ENCODE measurements around the gene UHRF1.

- TF ChIP-seq, protein P1, sequence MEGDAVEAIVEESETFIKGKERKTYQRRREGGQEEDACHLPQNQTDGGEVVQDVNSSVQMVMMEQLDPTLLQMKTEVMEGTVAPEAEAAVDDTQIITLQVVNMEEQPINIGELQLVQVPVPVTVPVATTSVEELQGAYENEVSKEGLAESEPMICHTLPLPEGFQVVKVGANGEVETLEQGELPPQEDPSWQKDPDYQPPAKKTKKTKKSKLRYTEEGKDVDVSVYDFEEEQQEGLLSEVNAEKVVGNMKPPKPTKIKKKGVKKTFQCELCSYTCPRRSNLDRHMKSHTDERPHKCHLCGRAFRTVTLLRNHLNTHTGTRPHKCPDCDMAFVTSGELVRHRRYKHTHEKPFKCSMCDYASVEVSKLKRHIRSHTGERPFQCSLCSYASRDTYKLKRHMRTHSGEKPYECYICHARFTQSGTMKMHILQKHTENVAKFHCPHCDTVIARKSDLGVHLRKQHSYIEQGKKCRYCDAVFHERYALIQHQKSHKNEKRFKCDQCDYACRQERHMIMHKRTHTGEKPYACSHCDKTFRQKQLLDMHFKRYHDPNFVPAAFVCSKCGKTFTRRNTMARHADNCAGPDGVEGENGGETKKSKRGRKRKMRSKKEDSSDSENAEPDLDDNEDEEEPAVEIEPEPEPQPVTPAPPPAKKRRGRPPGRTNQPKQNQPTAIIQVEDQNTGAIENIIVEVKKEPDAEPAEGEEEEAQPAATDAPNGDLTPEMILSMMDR (conservative IDR thresholded peaks at IDR 0.05; ENCODE audit: low read depth, low read length): no peak
- no peak for TF ChIP-seq POLR2A (IDR thresholded peaks at IDR 0.05; ENCODE audit: low read depth, low read length)
- no peak for TF ChIP-seq FOS (IDR thresholded peaks at IDR 0.05; ENCODE audit: low read depth, low read length)
- no peak for TF ChIP-seq MAZ (IDR thresholded peaks at IDR 0.05; ENCODE audit: borderline replicate concordance, low read depth, low read length)
- TF ChIP-seq RAD21 (IDR thresholded peaks at IDR 0.05; ENCODE audit: low read length): no peak
- no peak for TF ChIP-seq RFX5 (IDR thresholded peaks at IDR 0.05; ENCODE audit: low read depth, low read length)
- TF ChIP-seq SMC3 (IDR thresholded peaks at IDR 0.05; ENCODE audit: low read depth, low read length): no peak
- TF ChIP-seq CEBPB (IDR thresholded peaks at IDR 0.05; ENCODE audit: low read depth, low read length): no peak
These were observed 52.9 kb downstream of the UHRF1 start for GRCh38 chr19:4962085-4962619.
